Daoy (cell line): ENCODE data around the gene IPP. TPM values are rescaled to one million over a fixed set of nuclear protein-coding genes. Genes with fewer than 3 reads are reported as not detected.

Experiments
- total RNA-seq: library from RNA; depleted of rRNA; stranded (reverse); fragments of >200 nt; shearing (Covaris generic); gene quantifications from 2 replicates; pipeline ENCODE4 v1.2.3, GENCODE V29; 2014; rRNA removed

Gene IPP
- total RNA-seq, 1 experiment from 2014 or later = 9.7 TPM

Other genes starting within 250 kb of the IPP start
- gene PRDX1, start 228.8 kb downstream of the IPP start, total RNA-seq = 791 and 852 TPM in 2 replicates
- 124 and 150 TPM in 2 replicates for gene AKR1A1, start 199.8 kb downstream of the IPP start, total RNA-seq
- 145 and 155 TPM in 2 replicates for gene NASP, start 166.6 kb downstream of the IPP start, total RNA-seq
- 1.1 and 1.2 TPM in 2 replicates for gene CCDC17, start 126.6 kb downstream of the IPP start, total RNA-seq
- 112 and 117 TPM in 2 replicates for gene GPBP1L1, start 64.1 kb downstream of the IPP start, total RNA-seq
- gene TMEM69, start 62.5 kb downstream of the IPP start, total RNA-seq = 38.1 and 47.9 TPM in 2 replicates
- gene MAST2, start 53.0 kb upstream of the IPP start, total RNA-seq = 10.7 and 17.1 TPM in 2 replicates